GM12891 (cell line): ENCODE data around the gene PAXIP1.

Experiments
- DNase-seq: peaks from one replicate; pipeline ENCODE4 v3.0.0; 2011; ENCODE audit warnings: low spot score; ENCODE audit not compliant: insufficient read length
- FAIRE-seq: peaks from 2 replicates; lab custom pipeline; 2011; peaks lifted over from hg19 to GRCh38; lab: Jason Lieb, UNC
- PAX5 ChIP-seq: IDR thresholded peaks from 2 replicates; pipeline ENCODE4 v1.6.1; 2011; ENCODE audit warnings: low read length, moderate library complexity, mild to moderate bottlenecking; ENCODE audit not compliant: insufficient read depth, severe bottlenecking
- POLR2A ChIP-seq: IDR thresholded peaks from 2 replicates; pipeline ENCODE4 v1.6.1; 2011; ENCODE audit warnings: low read depth, low read length, control low read depth
- POLR2AphosphoS5 ChIP-seq: IDR thresholded peaks from 2 replicates; pipeline ENCODE4 v1.6.1; 2011; ENCODE audit warnings: low read depth, low read length, control low read depth
- POU2F2 ChIP-seq: IDR thresholded peaks from 2 replicates; pipeline ENCODE4 v1.6.1; 2011; ENCODE audit warnings: low read depth, mild to moderate bottlenecking, control low read depth, low read length, moderate library complexity
- SPI1 ChIP-seq: IDR thresholded peaks from 2 replicates; pipeline ENCODE4 v1.6.1; 2011; ENCODE audit warnings: low read depth, low read length, control low read depth
- TAF1 ChIP-seq: IDR thresholded peaks from 2 replicates; pipeline ENCODE4 v1.6.1; 2011; ENCODE audit warnings: low read depth, low read length, control low read depth

PAXIP1 gene

DNA sequence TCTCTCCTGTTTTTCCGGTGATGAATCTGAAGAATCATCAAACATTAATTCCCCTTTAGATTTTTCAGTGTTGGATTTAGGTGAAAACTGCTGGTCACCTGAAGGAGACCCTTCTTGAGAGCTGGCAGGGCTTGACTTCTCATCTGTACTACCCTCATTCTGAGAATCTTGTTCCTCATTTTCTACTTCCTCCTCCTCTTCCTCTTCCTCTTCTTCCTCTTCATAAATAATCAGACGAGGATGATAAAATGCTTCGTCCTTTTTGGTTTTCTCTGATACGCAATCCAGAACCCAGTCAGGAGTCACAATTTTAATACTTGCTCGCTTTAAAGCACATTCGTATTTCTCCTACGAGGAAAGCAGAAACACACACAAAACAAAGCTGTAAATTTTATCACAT, 26.9 kb downstream of the PAXIP1 start:
- no peak for TF ChIP-seq POU2F2
- TF ChIP-seq PAX5, result no peak
- TF ChIP-seq POLR2AphosphoS5, result no peak
- no peak for TF ChIP-seq SPI1
- TF ChIP-seq POLR2A, result no peak
- no peak for TF ChIP-seq TAF1
- DNase-seq, result no peak
- FAIRE-seq, result no peak

DNA sequence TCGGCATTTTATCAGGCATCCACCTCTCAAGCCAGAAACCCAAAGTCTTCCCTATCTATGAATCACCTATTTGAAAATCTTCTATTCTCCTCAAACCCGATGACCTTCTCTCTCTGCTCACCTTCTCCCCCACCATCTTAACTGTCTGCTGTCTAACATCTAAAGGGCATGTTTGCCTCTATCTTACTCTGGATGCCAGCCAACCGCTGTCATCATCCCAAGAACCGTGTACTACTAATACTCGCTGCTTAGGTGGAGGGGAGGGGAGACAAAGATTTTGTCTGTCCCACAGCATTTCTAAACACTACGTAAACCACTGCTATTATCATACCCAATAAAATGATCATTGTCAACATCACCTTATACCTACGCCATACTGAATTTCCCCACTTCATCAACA, 29.5 kb downstream of the PAXIP1 start:
- no peak for DNase-seq
- no peak for FAIRE-seq

GRCh38 chr7:154968336-154969001, 34.5 kb downstream of the PAXIP1 start:
- DNase-seq (no peak), FAIRE-seq (no peak)
- TF ChIP-seq SPI1, result no peak
- TF ChIP-seq TAF1, result no peak
- TF ChIP-seq POLR2AphosphoS5, result no peak
- TF ChIP-seq POU2F2, result no peak
- TF ChIP-seq PAX5, result no peak
- TF ChIP-seq POLR2A, result no peak

More for the DNA sequence above, 29.5 kb downstream of the PAXIP1 start:
- TF ChIP-seq POU2F2, result no peak
- no peak for TF ChIP-seq SPI1
- TF ChIP-seq PAX5, result no peak
- no peak for TF ChIP-seq POLR2A
- TF ChIP-seq TAF1, result no peak
- TF ChIP-seq POLR2AphosphoS5, result no peak

- TF ChIP-seq TAF1 (no peak), PAX5 (no peak), POU2F2 (no peak), POLR2AphosphoS5 (no peak), SPI1 (no peak), POLR2A (no peak)
- DNase-seq (no peak), FAIRE-seq (no peak)
Measured at GRCh38 chr7:154967401-154967955, 35.4 kb downstream of the PAXIP1 start.

DNA sequence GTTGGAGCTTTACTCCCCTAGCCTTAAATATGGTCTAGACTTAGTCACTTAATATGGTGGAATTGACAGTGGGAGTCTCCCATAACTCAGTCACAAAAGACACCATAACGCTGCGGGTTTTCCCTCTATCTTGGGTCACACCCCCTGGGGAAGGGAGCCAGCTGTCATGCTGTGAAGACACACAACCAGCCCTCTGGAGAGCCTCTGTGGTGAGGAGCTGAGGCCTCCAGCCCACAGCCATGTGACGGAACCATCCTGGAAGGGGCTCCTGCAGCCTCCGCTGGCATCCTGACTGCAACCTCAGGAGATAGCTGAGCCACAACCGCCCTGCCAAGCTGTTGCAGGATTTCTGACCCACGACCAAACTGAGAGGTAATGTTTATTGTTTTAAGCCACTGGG, 37.9 kb downstream of the PAXIP1 start:
- FAIRE-seq (no peak), DNase-seq (no peak)
- TF ChIP-seq PAX5 (no peak), POU2F2 (no peak), POLR2A (no peak), POLR2AphosphoS5 (no peak), SPI1 (no peak), TAF1 (no peak)

DNA sequence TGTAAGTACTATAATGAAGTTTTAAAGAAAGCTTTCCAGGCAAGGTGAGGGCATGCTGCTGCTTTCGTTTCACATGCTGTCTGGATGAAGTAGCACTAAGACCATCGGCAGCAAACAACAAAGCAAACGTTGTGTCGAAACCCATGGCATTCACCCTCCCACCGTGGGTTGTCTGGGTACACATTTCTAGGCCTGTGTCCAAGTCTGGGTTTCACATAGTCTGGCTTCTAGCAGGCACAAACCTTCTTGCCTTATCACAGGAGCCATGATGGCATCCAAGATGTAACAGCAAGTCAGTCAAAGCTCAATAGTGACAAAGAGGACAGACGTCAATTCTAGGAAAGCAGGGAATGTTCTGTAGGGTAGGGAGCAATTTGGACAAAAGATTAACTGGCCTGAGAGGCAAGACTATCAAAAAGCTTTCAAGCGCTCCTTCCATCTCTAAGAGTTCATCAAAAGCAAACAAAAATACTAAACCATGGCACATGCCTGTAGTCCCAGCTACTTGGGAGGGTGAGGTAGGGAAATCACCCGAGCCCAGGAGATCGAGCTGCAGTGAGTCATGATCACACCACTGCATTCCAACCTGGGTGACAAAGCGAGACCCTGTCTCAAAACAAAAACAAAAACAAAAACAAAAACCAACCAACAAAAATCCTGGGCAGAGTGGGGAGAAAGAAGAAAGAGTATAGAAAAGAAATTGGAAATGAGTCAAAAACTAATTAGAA, 42.7 kb downstream of the PAXIP1 start:
- FAIRE-seq (no peak), DNase-seq (no peak)

DNA sequence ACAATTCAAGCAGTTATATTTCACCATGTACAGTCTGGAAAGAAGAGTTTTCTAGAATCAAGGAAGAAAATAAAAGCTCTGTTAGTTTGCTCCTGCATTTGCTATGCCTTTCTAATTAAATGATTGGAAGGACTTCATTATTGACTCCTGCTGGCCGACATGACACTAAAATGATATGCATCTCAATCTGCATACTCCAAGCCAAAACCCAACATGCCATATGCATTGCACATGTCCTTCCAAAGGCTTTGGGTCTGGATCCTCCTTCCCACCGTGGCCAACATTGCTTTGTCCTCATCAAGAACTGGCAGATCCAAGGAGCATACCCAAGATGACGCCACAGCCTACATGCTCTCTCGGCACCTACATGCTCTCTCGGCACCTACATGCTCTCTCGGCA, 46.5 kb downstream of the PAXIP1 start:
- no peak for TF ChIP-seq TAF1
- TF ChIP-seq POLR2A, result no peak
- DNase-seq, result no peak
- no peak for FAIRE-seq

More for the DNA sequence above, 42.7 kb downstream of the PAXIP1 start:
- no peak for TF ChIP-seq SPI1
- no peak for TF ChIP-seq PAX5
- TF ChIP-seq POU2F2, result no peak
- TF ChIP-seq TAF1, result no peak
- TF ChIP-seq POLR2AphosphoS5, result no peak
- no peak for TF ChIP-seq POLR2A

- TF ChIP-seq SPI1 (no peak), TAF1 (no peak), POLR2AphosphoS5 (no peak), PAX5 (no peak), POLR2A (no peak), POU2F2 (no peak)
- DNase-seq (no peak), FAIRE-seq (peak; percentile 69)
Measured at GRCh38 chr7:154953006-154953684, 49.8 kb downstream of the PAXIP1 start.

GRCh38 chr7:154950960-154951359, 52.0 kb downstream of the PAXIP1 start:
- FAIRE-seq (no peak), DNase-seq (no peak)
- TF ChIP-seq TAF1 (no peak), SPI1 (no peak), POLR2A (no peak), PAX5 (no peak), POU2F2 (no peak), POLR2AphosphoS5 (no peak)
